GM12878 (cell line): ENCODE data around the gene DUSP18. TPM values are rescaled to one million over a fixed set of nuclear protein-coding genes. Genes with fewer than 3 reads are reported as not detected.
A peak's percentile ranks its signal among the peaks of the same experiment; 100 is the strongest.

Source experiments
- ASH2L ChIP-seq: fragments of 300-600, 200-600 bp; sonication (generic); IDR thresholded peaks from 2 replicates; pipeline ENCODE4 v1.6.1; 2017; ENCODE audit warnings: low read depth, mild to moderate bottlenecking, borderline replicate concordance
- CUX1 ChIP-seq: IDR thresholded peaks from 2 replicates; pipeline ENCODE4 v1.6.1; 2012; ENCODE audit warnings: improper control_type of control experiment, low read depth, low read length; ENCODE audit not compliant: insufficient replicate concordance
- HDAC2 ChIP-seq: fragments of 200-600 bp; sonication (generic); IDR thresholded peaks from 2 replicates; pipeline ENCODE4 v1.6.1; 2017
- HDGF ChIP-seq: fragments of 450-650 bp; IDR thresholded peaks from 2 replicates; pipeline ENCODE4 v1.6.1; 2016; ENCODE audit warnings: antibody characterized with exemption
- IRF5 ChIP-seq: fragments of 450-650 bp; IDR thresholded peaks from 2 replicates; pipeline ENCODE4 v1.6.1; 2017; ENCODE audit warnings: borderline replicate concordance
- KAT2A ChIP-seq: conservative IDR thresholded peaks from 2 replicates; pipeline ENCODE4 v1.6.1; 2011; ENCODE audit warnings: low read depth, low read length; ENCODE audit not compliant: control insufficient read depth
- MXI1 ChIP-seq: fragments of 150-350 bp; IDR thresholded peaks from 2 replicates; pipeline ENCODE4 v1.6.1; 2011; ENCODE audit warnings: low read depth, mild to moderate bottlenecking, inconsistent platforms, low read length, improper control_type of control experiment
- RAD21 ChIP-seq: IDR thresholded peaks from 2 replicates; pipeline ENCODE4 v1.6.1; 2011; ENCODE audit warnings: mild to moderate bottlenecking, low read depth, low read length, moderate library complexity; ENCODE audit not compliant: insufficient read depth
- RCOR1 ChIP-seq: conservative IDR thresholded peaks from 2 replicates; pipeline ENCODE4 v1.6.1; 2012; ENCODE audit warnings: low read depth, low read length, improper control_type of control experiment
- SP1 ChIP-seq: IDR thresholded peaks from one replicate; pipeline ENCODE4 v1.6.1; 2011; ENCODE audit warnings: low read depth, low read length
- TCF12 ChIP-seq: IDR thresholded peaks from 2 replicates; pipeline ENCODE4 v1.6.1; 2011; ENCODE audit warnings: low read depth, mild to moderate bottlenecking, low read length
- polyA plus RNA-seq, 11 experiments: library from polyadenylated mRNA; depleted of rRNA in 4 of 11; unstranded in 6 of 11; stranded (reverse) in 5 of 11; fragments of >200 nt; fragmentation: Nextera tagmentation in 4 of 11; fragmentation: Illumina TruSeq in 1 of 11; extraction: Ambion mirVana in 4 of 11; extraction: Trizol in 1 of 11; gene quantifications; 1 replicate in 1 of 11; 2 replicates in 10 of 11; pipeline versions ENCODE4 v1.2.1 to v1.2.3, GENCODE V29; 2011 to 2016; ENCODE audit warnings: inconsistent platforms in 2 of 11, missing spikeins in 2 of 11, low read depth in 1 of 11
- total RNA-seq, 4 experiments: library from RNA; depleted of rRNA in 3 of 4; stranded (reverse); fragments of >200 nt in 3 of 4; fragmentation: Illumina TruSeq in 1 of 4; extraction: Trizol in 1 of 4; gene quantifications; 2 replicates each; pipeline versions ENCODE4 v1.2.1 to v1.2.3, GENCODE V29; 2013 to 2021
- TF ChIP-seq, protein P1 (sequence below): IDR thresholded peaks from 2 replicates; pipeline ENCODE4 v1.6.1; 2012; ENCODE audit warnings: low read depth, low read length, improper control_type of control experiment
- TF ChIP-seq, protein P2 (sequence below): fragments of 150-350 bp; IDR thresholded peaks from 2 replicates; pipeline ENCODE4 v1.6.1; 2016; ENCODE audit warnings: low read depth, low read length
- TF ChIP-seq, protein P3 (sequence below): fragments of 450-650 bp; IDR thresholded peaks from 2 replicates; pipeline ENCODE4 v1.6.1; 2017; ENCODE audit warnings: mild to moderate bottlenecking, moderate library complexity

The DUSP18 gene
- total and polyA plus RNA-seq, 10 of the 15 experiments (the other 5 are each of a cell fraction or from before 2014, with no cell fraction given), result 1.9 to 11.9 (median 7.7) TPM

- TF ChIP-seq HDGF, result no peak
- TF ChIP-seq MXI1, result no peak
- TF ChIP-seq, protein P1, sequence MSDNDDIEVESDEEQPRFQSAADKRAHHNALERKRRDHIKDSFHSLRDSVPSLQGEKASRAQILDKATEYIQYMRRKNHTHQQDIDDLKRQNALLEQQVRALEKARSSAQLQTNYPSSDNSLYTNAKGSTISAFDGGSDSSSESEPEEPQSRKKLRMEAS, result 0 out of 2 replicates have a peak, but pooled peaks have one; percentile 2
- TF ChIP-seq, protein P2, sequence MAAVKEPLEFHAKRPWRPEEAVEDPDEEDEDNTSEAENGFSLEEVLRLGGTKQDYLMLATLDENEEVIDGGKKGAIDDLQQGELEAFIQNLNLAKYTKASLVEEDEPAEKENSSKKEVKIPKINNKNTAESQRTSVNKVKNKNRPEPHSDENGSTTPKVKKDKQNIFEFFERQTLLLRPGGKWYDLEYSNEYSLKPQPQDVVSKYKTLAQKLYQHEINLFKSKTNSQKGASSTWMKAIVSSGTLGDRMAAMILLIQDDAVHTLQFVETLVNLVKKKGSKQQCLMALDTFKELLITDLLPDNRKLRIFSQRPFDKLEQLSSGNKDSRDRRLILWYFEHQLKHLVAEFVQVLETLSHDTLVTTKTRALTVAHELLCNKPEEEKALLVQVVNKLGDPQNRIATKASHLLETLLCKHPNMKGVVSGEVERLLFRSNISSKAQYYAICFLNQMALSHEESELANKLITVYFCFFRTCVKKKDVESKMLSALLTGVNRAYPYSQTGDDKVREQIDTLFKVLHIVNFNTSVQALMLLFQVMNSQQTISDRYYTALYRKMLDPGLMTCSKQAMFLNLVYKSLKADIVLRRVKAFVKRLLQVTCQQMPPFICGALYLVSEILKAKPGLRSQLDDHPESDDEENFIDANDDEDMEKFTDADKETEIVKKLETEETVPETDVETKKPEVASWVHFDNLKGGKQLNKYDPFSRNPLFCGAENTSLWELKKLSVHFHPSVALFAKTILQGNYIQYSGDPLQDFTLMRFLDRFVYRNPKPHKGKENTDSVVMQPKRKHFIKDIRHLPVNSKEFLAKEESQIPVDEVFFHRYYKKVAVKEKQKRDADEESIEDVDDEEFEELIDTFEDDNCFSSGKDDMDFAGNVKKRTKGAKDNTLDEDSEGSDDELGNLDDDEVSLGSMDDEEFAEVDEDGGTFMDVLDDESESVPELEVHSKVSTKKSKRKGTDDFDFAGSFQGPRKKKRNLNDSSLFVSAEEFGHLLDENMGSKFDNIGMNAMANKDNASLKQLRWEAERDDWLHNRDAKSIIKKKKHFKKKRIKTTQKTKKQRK, result no peak
- TF ChIP-seq HDAC2, result no peak
- TF ChIP-seq TCF12, result peak; percentile 86
- TF ChIP-seq IRF5, result no peak
- no peak for TF ChIP-seq KAT2A
- peak; percentile 91 for TF ChIP-seq CUX1
- TF ChIP-seq SP1, result no peak
- TF ChIP-seq RCOR1, result no peak
- no peak for TF ChIP-seq RAD21
- TF ChIP-seq, protein P3, sequence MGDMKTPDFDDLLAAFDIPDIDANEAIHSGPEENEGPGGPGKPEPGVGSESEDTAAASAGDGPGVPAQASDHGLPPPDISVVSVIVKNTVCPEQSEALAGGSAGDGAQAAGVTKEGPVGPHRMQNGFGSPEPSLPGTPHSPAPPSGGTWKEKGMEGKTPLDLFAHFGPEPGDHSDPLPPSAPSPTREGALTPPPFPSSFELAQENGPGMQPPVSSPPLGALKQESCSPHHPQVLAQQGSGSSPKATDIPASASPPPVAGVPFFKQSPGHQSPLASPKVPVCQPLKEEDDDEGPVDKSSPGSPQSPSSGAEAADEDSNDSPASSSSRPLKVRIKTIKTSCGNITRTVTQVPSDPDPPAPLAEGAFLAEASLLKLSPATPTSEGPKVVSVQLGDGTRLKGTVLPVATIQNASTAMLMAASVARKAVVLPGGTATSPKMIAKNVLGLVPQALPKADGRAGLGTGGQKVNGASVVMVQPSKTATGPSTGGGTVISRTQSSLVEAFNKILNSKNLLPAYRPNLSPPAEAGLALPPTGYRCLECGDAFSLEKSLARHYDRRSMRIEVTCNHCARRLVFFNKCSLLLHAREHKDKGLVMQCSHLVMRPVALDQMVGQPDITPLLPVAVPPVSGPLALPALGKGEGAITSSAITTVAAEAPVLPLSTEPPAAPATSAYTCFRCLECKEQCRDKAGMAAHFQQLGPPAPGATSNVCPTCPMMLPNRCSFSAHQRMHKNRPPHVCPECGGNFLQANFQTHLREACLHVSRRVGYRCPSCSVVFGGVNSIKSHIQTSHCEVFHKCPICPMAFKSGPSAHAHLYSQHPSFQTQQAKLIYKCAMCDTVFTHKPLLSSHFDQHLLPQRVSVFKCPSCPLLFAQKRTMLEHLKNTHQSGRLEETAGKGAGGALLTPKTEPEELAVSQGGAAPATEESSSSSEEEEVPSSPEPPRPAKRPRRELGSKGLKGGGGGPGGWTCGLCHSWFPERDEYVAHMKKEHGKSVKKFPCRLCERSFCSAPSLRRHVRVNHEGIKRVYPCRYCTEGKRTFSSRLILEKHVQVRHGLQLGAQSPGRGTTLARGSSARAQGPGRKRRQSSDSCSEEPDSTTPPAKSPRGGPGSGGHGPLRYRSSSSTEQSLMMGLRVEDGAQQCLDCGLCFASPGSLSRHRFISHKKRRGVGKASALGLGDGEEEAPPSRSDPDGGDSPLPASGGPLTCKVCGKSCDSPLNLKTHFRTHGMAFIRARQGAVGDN, result 0 out of 2 replicates have a peak, but pooled peaks have one; percentile 14
- TF ChIP-seq ASH2L, result no peak
Observed at GRCh38 chr22:30705710-30706651, 38.3 kb upstream of the DUSP18 start (continued).
